Motor neuron (in vitro differentiated cells): ENCODE results near the gene DDIT4. TPM values are rescaled to one million over a fixed set of nuclear protein-coding genes. Genes with fewer than 3 reads are reported as not detected.
"Not testable (repeated sequence)": the region's sequence is repeated elsewhere in the genome, so short reads cannot be mapped to it uniquely, and the experiment has no call there.

Experiments
- ATAC-seq, 8 experiments: fragments of 200-7000 bp; cut with Tn5 transposase; replicated peaks in 6 of 8; 2 replicates each; pipeline ENCODE4 v1.8.0; 2021; ENCODE audit warnings: mild to moderate bottlenecking in 8 of 8, moderate library complexity in 8 of 8
- H3K27ac ChIP-seq, 2 donors: fragments of 250-450 bp; sonication (Bioruptor Pico); 2 replicates each; pipeline ENCODE4 v1.9.0; 2021; ENCODE audit warnings: antibody characterized with exemption in 2 of 2, mild to moderate bottlenecking in 2 of 2, moderate library complexity in 1 of 2
- H3K4me1 ChIP-seq, 2 donors: fragments of 250-450 bp; sonication (Bioruptor Pico); replicated peaks in 1 of 2; 2 replicates each; pipeline ENCODE4 v1.6.1; 2021; ENCODE audit warnings: antibody characterized with exemption in 2 of 2, mild to moderate bottlenecking in 2 of 2, moderate library complexity in 1 of 2
- H3K4me3 ChIP-seq, 5 donors: fragments of 250-450 bp; sonication (Bioruptor Pico); 2 replicates each; pipeline ENCODE4 v1.9.0; 2021; ENCODE audit warnings: antibody characterized with exemption in 5 of 5, mild to moderate bottlenecking in 5 of 5, moderate library complexity in 4 of 5
- WGBS, 10 experiments: fragments of 450-650 bp; shearing (Covaris generic); methylation state at CpG; one replicate each; pipeline ENCODE4 v1.0.0; 2022; 5-methylcytosine and 5-hydroxymethylcytosine counted together
- in situ Hi-C, 9 experiments: fragments of 400-800 bp; cut with MboI; loops; one replicate each; pipeline ENCODE4 v1.15.0; 2021; ENCODE audit warnings: low sequenced_read_pairs in 9 of 9, low pct_unique_long_range_greater_than_20kb in 2 of 9; ENCODE audit not compliant: unreplicated experiment in 9 of 9
- total RNA-seq, 8 experiments: library from RNA; unstranded; fragments of 300-600 nt; gene quantifications; 2 replicates each; pipeline versions ENCODE4 v1.2.3 to v1.2.4, GENCODE V29; 2022

DDIT4 gene
- total RNA-seq, 8 experiments from 2014 or later: 58.6 to 340 (median 216) TPM

- WGBS, 10 experiments: 43 to 100% (median 93%) methylated on average over 1 to 4 of the region's 6 CpGs; no CpG with 5 or more reads in 2 of the 10 experiments
- no peak overlapping the region for H3K27ac ChIP-seq
- H3K4me1 ChIP-seq: peaks cover 55 to 69% of the 10 kb centered on the region in 2 donors
- in situ Hi-C loops: no loop called here
- ATAC-seq: no peak
- H3K4me3 ChIP-seq: no peak overlapping the region
These were observed 10.0 kb upstream of the DDIT4 start for GRCh38 chr10:72263613-72264241.

GRCh38 chr10:72264536-72264935 is 9.2 kb upstream of the DDIT4 start:
- 83 to 100% methylated on average over 1 of the region's 1 CpG; no CpG with 5 or more reads in 8 of the 10 experiments for WGBS, 10 experiments
- Histone ChIP-seq H3K27ac (no peak overlapping the region), H3K4me1 (peaks cover 47 to 62% of the 10 kb centered on the region in 2 donors), H3K4me3 (no peak overlapping the region)
- no peak for ATAC-seq
- in situ Hi-C loops: no loop called here

DNA sequence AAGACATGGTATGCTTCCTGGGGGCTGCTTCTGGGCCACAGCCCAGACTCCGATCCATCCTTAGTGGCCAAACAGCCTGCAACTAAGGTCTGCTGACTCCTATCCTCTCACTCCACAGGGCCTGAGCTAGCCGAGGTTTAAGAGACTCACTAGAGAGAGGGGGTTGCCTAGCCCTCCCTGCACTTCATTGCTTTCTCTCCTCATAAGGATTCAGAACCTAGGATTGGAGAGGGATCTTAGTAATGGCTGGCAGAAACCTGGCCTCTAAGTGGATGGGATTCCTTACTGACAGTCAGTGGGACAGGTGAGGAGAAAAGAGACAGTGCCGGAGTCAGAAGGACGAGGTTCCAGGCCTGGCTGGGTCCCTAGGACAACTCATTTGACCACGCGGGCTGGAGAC is 8.2 kb upstream of the DDIT4 start:
- Histone ChIP-seq H3K27ac (peak overlapping the region in 1 of 2 donors; percentile 54), H3K4me1 (peaks cover 38 to 52% of the 10 kb centered on the region in 2 donors), H3K4me3 (no peak overlapping the region)
- WGBS, 10 experiments: 0 to 95% (median 71%) methylated on average over 1 to 3 of the region's 6 CpGs; no CpG with 5 or more reads in 4 of the 10 experiments
- in situ Hi-C loops: no loop called here
- no peak for ATAC-seq

DNA sequence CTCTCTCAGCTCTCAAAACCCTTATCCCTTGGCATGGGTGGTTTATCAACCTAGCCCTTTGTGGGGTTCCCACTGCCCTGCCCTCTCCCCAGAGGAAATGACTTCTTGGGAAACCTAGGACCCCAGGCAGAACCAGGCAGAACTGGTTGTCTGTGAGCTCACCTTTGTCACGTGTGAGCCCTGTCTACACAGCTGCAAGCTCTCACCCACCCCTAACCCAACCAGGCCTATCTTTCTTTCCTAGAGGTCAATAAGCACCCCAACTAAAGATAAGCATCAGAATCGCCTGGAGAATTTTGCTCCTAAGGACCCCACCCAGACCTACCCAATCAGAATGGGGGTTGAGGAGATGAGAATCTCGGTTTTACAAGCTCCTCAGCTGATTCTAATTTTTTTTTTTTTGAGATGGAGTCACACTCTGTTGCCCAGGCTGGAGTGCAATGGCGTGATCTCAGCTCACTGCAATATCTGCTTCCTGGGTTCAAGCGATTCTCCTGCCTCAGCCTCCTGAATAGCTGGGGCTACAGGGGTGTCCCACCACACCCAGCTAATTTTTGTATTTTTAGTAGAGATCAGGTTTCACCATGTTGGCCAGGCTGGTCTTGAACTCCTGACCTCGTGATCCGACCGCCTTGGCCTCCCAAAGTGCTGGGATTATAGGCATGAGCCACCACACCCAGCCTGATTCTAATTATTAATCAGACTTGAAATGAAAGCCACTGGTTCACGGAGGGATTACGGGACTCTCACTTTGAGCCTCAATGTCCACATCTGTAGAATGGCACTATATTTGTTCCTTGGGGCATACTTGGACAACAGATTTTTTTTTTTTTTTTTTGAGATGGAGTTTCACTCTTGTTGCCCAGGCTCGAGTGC is 7.5 kb upstream of the DDIT4 start:
- H3K4me1 ChIP-seq: peaks cover 41 to 57% of the 10 kb centered on the region in 2 donors
- H3K27ac ChIP-seq: peak overlapping the region in 1 of 2 donors; percentile 54
- WGBS, 10 experiments: 73 to 100% (median 96%) methylated on average over 2 to 10 of the region's 11 CpGs; no CpG with 5 or more reads in 2 of the 10 experiments
- H3K4me3 ChIP-seq: no peak overlapping the region
- in situ Hi-C loops: no loop called here
- ATAC-seq: no peak

DNA sequence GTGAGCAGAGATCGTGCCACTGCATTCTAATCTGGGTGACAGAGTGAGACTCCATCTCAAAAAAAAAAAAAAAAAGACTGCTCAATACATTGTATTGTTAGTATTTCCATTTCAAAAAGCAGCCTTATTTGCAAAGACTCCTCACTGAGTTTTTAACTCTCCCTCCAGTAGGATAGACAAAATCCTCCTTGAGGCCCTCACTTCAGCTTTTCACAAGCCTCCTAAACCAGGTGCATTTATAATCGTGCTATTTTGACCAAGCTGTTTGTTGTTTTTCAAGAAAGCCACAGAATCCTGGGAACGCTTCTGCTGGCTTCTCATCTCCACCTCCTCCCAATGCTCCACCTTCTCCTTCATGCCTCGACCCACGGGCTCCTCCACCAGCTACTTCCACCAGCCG is 6.3 kb upstream of the DDIT4 start:
- Histone ChIP-seq H3K27ac (peak overlapping the region; percentile 4 to 30), H3K4me3 (no peak overlapping the region), H3K4me1 (peaks cover 41 to 53% of the 10 kb centered on the region in 2 donors)
- WGBS, 10 experiments: 15 to 100% (median 80%) methylated on average over 1 to 6 of the region's 6 CpGs; no CpG with 5 or more reads in 1 of the 10 experiments
- no peak for ATAC-seq
- in situ Hi-C loops: no loop called here

DNA sequence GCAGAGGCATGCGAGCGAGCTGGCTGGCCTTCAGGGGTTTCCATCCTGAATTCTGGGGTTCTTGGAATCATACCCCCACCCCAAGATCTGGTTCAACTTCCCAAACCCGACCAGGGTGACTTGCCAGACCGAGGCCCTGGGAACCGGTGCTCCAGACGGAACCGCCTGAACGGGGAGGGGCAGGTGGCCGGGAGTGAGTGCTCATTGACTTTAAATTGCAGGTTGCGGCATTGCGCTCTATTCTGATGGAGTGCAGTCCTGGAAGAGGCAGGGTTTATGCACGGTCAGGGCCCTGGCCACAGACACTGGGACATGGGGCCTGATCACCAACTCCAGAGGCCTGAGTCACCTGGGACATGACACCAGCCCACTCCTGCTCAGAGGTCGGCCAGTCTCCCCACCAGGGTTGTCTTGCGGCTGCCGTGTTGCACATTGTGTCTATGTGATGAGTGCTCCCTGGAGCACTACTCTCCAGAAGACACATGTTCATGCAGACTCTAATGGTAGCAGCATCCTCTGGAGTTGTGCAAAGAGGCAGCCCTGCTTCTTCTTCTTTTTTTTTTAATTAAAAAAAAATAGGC is 5.8 kb upstream of the DDIT4 start:
- Histone ChIP-seq H3K4me3 (no peak overlapping the region), H3K4me1 (peaks cover 43 to 54% of the 10 kb centered on the region in 2 donors), H3K27ac (peak overlapping the region; percentile 4 to 30)
- peak in 1 of 8 experiments; percentile 1 for ATAC-seq
- WGBS, 10 experiments: 55 to 100% (median 75%) methylated on average over 1 to 4 of the region's 15 CpGs; no CpG with 5 or more reads in 4 of the 10 experiments
- in situ Hi-C loops: no loop called here

DNA sequence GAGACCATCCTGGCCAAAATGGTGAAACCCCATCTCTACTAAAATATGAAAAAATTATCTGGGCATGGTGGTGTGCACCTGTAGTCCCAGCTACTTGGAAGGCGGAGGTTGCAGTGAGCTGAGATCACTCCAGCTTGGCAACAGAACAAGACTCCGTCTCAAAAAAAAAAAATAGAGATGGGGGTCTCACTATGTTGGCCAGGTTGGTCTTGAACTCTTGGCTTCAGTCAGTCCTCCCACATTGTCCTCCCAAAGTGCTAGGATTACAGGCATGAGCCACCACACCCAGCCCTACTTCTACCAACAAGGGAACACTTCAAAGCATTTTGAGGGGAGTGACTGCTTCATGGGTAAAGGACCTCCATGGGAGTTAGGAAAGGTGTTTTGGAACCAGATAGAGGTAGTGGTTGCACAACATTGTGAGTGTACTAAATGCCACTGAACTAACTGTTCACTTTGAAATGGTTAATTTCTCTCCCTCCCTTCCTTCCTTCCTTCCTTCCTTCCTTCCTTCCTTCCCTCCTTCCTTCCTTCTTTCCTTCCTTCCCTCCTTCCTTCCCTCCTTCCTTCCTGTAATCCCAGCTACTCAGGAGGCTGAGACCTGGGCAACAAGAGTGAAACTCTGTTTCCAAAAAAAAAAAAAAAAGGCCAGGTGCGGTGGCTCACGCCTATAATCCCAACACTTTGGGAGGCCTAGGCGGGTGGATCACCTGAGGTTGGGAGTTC is 5.1 kb upstream of the DDIT4 start:
- in situ Hi-C loops, H3K4me3 ChIP-seq, H3K27ac ChIP-seq, ATAC-seq: not testable (repeated sequence)
- peaks cover 41 to 52% of the 10 kb centered on the region in 2 donors for H3K4me1 ChIP-seq
- 80 to 100% (median 93%) methylated on average over 1 to 5 of the region's 5 CpGs; no CpG with 5 or more reads in 3 of the 10 experiments for WGBS, 10 experiments

- in situ Hi-C loops: loop anchor here in 1 of 9 experiments (10.0 kb wide), 1 partner anchor 64 kb away; no protein-coding TSS in a partner anchor
- 40 to 100% (median 80%) methylated on average over 1 of the region's 5 CpGs; no CpG with 5 or more reads in 3 of the 10 experiments for WGBS, 10 experiments
- Histone ChIP-seq H3K4me1 (peaks cover 31 to 32% of the 10 kb centered on the region in 2 donors), H3K27ac (peak overlapping the region; percentile 18 to 45), H3K4me3 (no peak overlapping the region)
- ATAC-seq: no peak
These were observed 3.0 kb upstream of the DDIT4 start for GRCh38 chr10:72270607-72271281.

DNA sequence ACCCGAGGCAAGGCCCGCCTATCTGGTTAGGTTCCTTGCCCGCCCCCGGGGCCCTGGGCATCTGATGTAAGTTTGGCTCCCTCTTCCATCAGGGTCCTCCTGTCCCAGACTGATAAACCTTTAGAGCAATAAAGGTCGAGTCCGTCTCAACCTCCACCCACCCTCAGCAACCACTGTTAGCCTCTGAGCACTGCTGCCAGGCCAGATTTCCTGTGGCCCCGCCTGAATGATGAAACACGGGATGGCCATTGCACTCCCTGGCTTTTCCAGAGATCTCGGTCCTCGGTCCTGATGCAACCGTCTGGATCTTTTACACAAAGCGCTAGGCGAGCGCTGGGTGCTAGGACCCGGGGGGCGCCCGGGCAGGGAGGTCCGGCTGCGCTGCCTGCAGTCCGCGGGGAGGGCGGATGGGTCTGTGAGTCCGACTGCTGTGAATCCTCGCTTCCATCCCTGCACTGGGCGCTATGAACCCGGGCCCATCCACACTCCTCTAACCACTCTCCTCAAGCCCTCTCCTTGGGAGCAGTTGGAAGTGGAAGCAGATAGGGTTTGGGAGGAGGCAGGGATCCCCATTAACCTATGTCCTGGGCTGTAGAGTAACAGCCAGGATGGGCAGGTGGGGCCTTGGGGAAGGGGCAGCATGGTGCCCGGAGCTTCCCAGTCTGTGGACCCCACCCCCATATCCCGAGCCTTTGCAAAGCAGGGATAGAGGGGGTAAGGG is 875 bp upstream of the DDIT4 start:
- ATAC-seq: peak; percentile 36 to 64 (median 56)
- Histone ChIP-seq H3K27ac (peak overlapping the region; percentile 96 to 98), H3K4me1 (peaks cover 29 to 36% of the 10 kb centered on the region in 2 donors), H3K4me3 (peak overlapping the region; percentile 70 to 89 (median 84))
- WGBS, 10 experiments: 0% methylated on average over 1 to 10 of the region's 28 CpGs; no CpG with 5 or more reads in 4 of the 10 experiments
- in situ Hi-C loops: loop anchor here in 1 of 9 experiments (10.0 kb wide), 1 partner anchor 62 kb away; no protein-coding TSS in a partner anchor

GRCh38 chr10:72274213-72274729 is 547 bp downstream of the DDIT4 start:
- H3K27ac ChIP-seq: peak overlapping the region; percentile 67 to 81
- in situ Hi-C loops: loop anchor here in 1 of 9 experiments (10.0 kb wide), 1 partner anchor 61 kb away; no protein-coding TSS in a partner anchor
- H3K4me1 ChIP-seq: peaks cover 26 to 39% of the 10 kb centered on the region in 2 donors
- ATAC-seq: peak in 7 of 8 experiments; percentile 0 to 3 (median 1)
- 0 to 6% (median 0%) methylated on average over 2 to 6 of the region's 40 CpGs; no CpG with 5 or more reads in 4 of the 10 experiments for WGBS, 10 experiments
- H3K4me3 ChIP-seq: peak overlapping the region; percentile 70 to 89 (median 84)
